IMR-90 (cell line): ENCODE measurements around the gene ZNF48. TPM values are rescaled to one million over a fixed set of nuclear protein-coding genes. Genes with fewer than 3 reads are reported as not detected.

ENCODE experiments used
- ATAC-seq: fragments of 200-7000 bp; cut with Tn5 transposase; 2 replicates; pipeline ENCODE4 v1.9.1; 2020; ENCODE audit warnings: low read depth, mild to moderate bottlenecking, moderate library complexity
- BruUV-seq: library from RNA; stranded (reverse); fragments of 400-500 nt; replicated peaks from 2 replicates; lab custom pipeline; 2021; lab: Mats Ljungman, UMichigan
- CTCF ChIA-PET: fragments of 300-600 bp; formaldehyde crosslinking; extraction: SDS; loops from one replicate; lab custom pipeline; 2021; ENCODE audit warnings: antibody characterized with exemption; lab: Yijun Ruan, JAX
- POLR2A ChIA-PET: fragments of 300-600 bp; sonication (Branson Sonifier 250); formaldehyde crosslinking; loops from one replicate; lab custom pipeline; 2022; ENCODE audit warnings: antibody characterized with exemption; ENCODE audit not compliant: unreplicated experiment; lab: Charles Lee
- DNase-seq: peaks from one replicate; pipeline ENCODE4 v3.0.0; 2013
- H2AFZ ChIP-seq: replicated peaks from 2 replicates; pipeline ENCODE3; 2013; ENCODE audit warnings: low read length, mild to moderate bottlenecking; ENCODE audit not compliant: poor library complexity
- H2AK5ac ChIP-seq: 2 replicates; pipeline ENCODE4 v1.6.1; 2013; ENCODE audit warnings: low read depth, low read length, inconsistent platforms
- H2AK9ac ChIP-seq: replicated peaks from 2 replicates; pipeline ENCODE3; 2013; ENCODE audit warnings: mild to moderate bottlenecking, low read depth, low read length, moderate library complexity; ENCODE audit not compliant: poor library complexity
- H2BK120ac ChIP-seq: 2 replicates; pipeline ENCODE4 v1.6.1; 2013; ENCODE audit warnings: low read depth, low read length, inconsistent platforms
- H2BK15ac ChIP-seq: 3 replicates; pipeline ENCODE4 v1.6.1; 2013; ENCODE audit warnings: low read depth, low read length, inconsistent platforms
- H2BK20ac ChIP-seq: 2 replicates; pipeline ENCODE4 v1.6.1; 2013; ENCODE audit warnings: low read depth, mild to moderate bottlenecking, inconsistent platforms, low read length, moderate library complexity
- H2BK5ac ChIP-seq: 2 replicates; pipeline ENCODE4 v1.6.1; 2013; ENCODE audit warnings: mild to moderate bottlenecking, low read depth, low read length, inconsistent platforms; ENCODE audit not compliant: poor library complexity, severe bottlenecking
- H3K14ac ChIP-seq: replicated peaks from 2 replicates; pipeline ENCODE4 v1.6.1; 2013; ENCODE audit warnings: low read depth, low read length, inconsistent platforms
- H3K18ac ChIP-seq: 2 replicates; pipeline ENCODE4 v1.6.1; 2013; ENCODE audit warnings: low read depth, low read length, control low read depth
- H3K23ac ChIP-seq: 2 replicates; pipeline ENCODE4 v1.6.1; 2013; ENCODE audit warnings: low read depth, low read length, inconsistent platforms
- H3K27ac ChIP-seq: 2 replicates; pipeline ENCODE4 v1.5.1; 2013; ENCODE audit warnings: mild to moderate bottlenecking, control low read depth, low read length; ENCODE audit not compliant: insufficient read depth
- H3K27me3 ChIP-seq: 2 replicates; pipeline ENCODE4 v1.6.1; 2013; ENCODE audit warnings: low read length; ENCODE audit not compliant: control insufficient read depth, insufficient read depth
- H3K36me3 ChIP-seq: 2 replicates; pipeline ENCODE4 v1.6.1; 2013; ENCODE audit warnings: low read length, mixed read lengths; ENCODE audit not compliant: control insufficient read depth, insufficient read depth
- H3K4ac ChIP-seq: 2 replicates; pipeline ENCODE4 v1.6.1; 2013; ENCODE audit warnings: low read depth, low read length, inconsistent platforms
- H3K4me1 ChIP-seq: 2 replicates; pipeline ENCODE4 v1.6.1; 2013; ENCODE audit warnings: low read length, mixed read lengths; ENCODE audit not compliant: control insufficient read depth, insufficient read depth
- H3K4me2 ChIP-seq: 2 replicates; pipeline ENCODE4 v1.6.1; 2013; ENCODE audit warnings: low read depth, mild to moderate bottlenecking, control low read depth, low read length, moderate library complexity
- H3K4me3 ChIP-seq: 2 replicates; pipeline ENCODE4 v1.5.1; 2013; ENCODE audit warnings: low read depth, mild to moderate bottlenecking, control low read depth, low read length, moderate library complexity; ENCODE audit not compliant: insufficient read depth
- H3K56ac ChIP-seq: 2 replicates; pipeline ENCODE4 v1.6.1; 2013; ENCODE audit warnings: low read length, inconsistent platforms; ENCODE audit not compliant: insufficient read depth; ENCODE audit errors: extremely low read depth
- H3K79me1 ChIP-seq, 2 experiments: 2 replicates each; pipeline ENCODE4 v1.6.1; 2013; ENCODE audit warnings: low read length in 2 of 2, inconsistent platforms in 1 of 2, low read depth in 1 of 2
- H3K9ac ChIP-seq: 2 replicates; pipeline ENCODE4 v1.6.1; 2013; ENCODE audit warnings: low read depth, low read length, control low read depth
- H3K9me1 ChIP-seq: 2 replicates; pipeline ENCODE4 v1.6.1; 2013; ENCODE audit warnings: low read length, inconsistent platforms; ENCODE audit not compliant: insufficient read depth
- H3K9me3 ChIP-seq: 2 replicates; pipeline ENCODE4 v1.6.1; 2013; ENCODE audit warnings: low read length; ENCODE audit not compliant: control insufficient read depth, insufficient read depth
- H4K20me1 ChIP-seq: 2 replicates; pipeline ENCODE4 v1.6.1; 2013; ENCODE audit warnings: low read length, inconsistent platforms; ENCODE audit not compliant: insufficient read depth
- H4K5ac ChIP-seq: 2 replicates; pipeline ENCODE4 v1.6.1; 2013; ENCODE audit warnings: mild to moderate bottlenecking, low read depth, low read length, control low read depth
- H4K8ac ChIP-seq, 2 experiments: 2 replicates each; pipeline ENCODE4 v1.6.1; 2013; ENCODE audit warnings: low read depth in 2 of 2, low read length in 2 of 2, control low read depth in 1 of 2, inconsistent platforms in 1 of 2
- H4K91ac ChIP-seq: 2 replicates; pipeline ENCODE4 v1.6.1; 2013; ENCODE audit warnings: low read depth, low read length, inconsistent platforms; ENCODE audit not compliant: insufficient read depth
- CEBPB ChIP-seq: IDR thresholded peaks from 2 replicates; pipeline ENCODE4 v1.6.1; 2012; ENCODE audit warnings: low read depth, low read length, improper control_type of control experiment
- CHD1 ChIP-seq: IDR thresholded peaks from 2 replicates; pipeline ENCODE4 v1.6.1; 2012; ENCODE audit warnings: low read depth, low read length, improper control_type of control experiment
- FOS ChIP-seq: fragments of 150-350 bp; IDR thresholded peaks from 2 replicates; pipeline ENCODE4 v1.6.1; 2016; ENCODE audit warnings: low read depth, low read length
- MAFK ChIP-seq: IDR thresholded peaks from 2 replicates; pipeline ENCODE4 v1.6.1; 2012; ENCODE audit warnings: low read depth, low read length, improper control_type of control experiment
- MXI1 ChIP-seq: IDR thresholded peaks from 2 replicates; pipeline ENCODE4 v1.6.1; 2012; ENCODE audit warnings: low read depth, mild to moderate bottlenecking, low read length, moderate library complexity, borderline replicate concordance
- POLR2A ChIP-seq: IDR thresholded peaks from 2 replicates; pipeline ENCODE4 v1.6.1; 2012; ENCODE audit warnings: mild to moderate bottlenecking, low read depth, low read length
- RAD21 ChIP-seq: IDR thresholded peaks from 2 replicates; pipeline ENCODE4 v1.6.1; 2012; ENCODE audit warnings: low read length, improper control_type of control experiment
- RCOR1 ChIP-seq: IDR thresholded peaks from 2 replicates; pipeline ENCODE4 v1.6.1; 2012; ENCODE audit warnings: mild to moderate bottlenecking, low read length, improper control_type of control experiment; ENCODE audit not compliant: insufficient replicate concordance
- RFX5 ChIP-seq: IDR thresholded peaks from 2 replicates; pipeline ENCODE4 v1.8.0; 2012; ENCODE audit warnings: low read depth, mild to moderate bottlenecking, low read length, moderate library complexity
- SMC3 ChIP-seq: fragments of 150-350 bp; IDR thresholded peaks from 2 replicates; pipeline ENCODE4 v1.6.1; 2016; ENCODE audit warnings: low read depth, mild to moderate bottlenecking, antibody characterized with exemption, low read length, moderate library complexity
- WGBS, 2 experiments: methylation state at CpG; one replicate each; pipeline versions ENCODE4 v1.1.5 to v1.1.7; 2013; ENCODE audit warnings: missing lambda C conversion rate in 2 of 2; ENCODE audit not compliant: insufficient read length in 1 of 2; ENCODE audit errors: extremely low coverage in 2 of 2; 5-methylcytosine and 5-hydroxymethylcytosine counted together
- dilution Hi-C: fragments of 300-500 bp; cut with HindIII; formaldehyde crosslinking; loops from one replicate; pipeline ENCODE4 v1.14.3; 2018; ENCODE audit warnings: low sequenced_read_pairs; ENCODE audit not compliant: unreplicated experiment
- in situ Hi-C: fragments of 300-500 bp; cut with MboI; formaldehyde crosslinking; loops from 3 replicates; pipeline ENCODE4 v1.14.3; 2019; ENCODE audit warnings: low sequenced_read_pairs, inconsistent platforms, mixed read lengths
- intact Hi-C: fragments of 100-400 bp; cut with micrococcal nuclease; formaldehyde crosslinking; loops from 2 replicates; pipeline ENCODE4 v1.10.0; 2022
- polyA plus RNA-seq, 3 experiments: library from polyadenylated mRNA; depleted of rRNA; stranded (reverse); fragments of >200 nt; gene quantifications; 2 replicates each; pipeline ENCODE4 v1.2.3, GENCODE V29; 2012; ENCODE audit warnings: low replicate concordance in 1 of 3
- total RNA-seq: library from RNA; depleted of rRNA; stranded (reverse); fragments of >200 nt; gene quantifications from 2 replicates; pipeline ENCODE4 v1.2.3, GENCODE V29; 2012
- TF ChIP-seq, protein P1 (sequence below): conservative IDR thresholded peaks from 2 replicates; pipeline ENCODE4 v1.5.1; 2012; ENCODE audit warnings: mild to moderate bottlenecking, low read depth, low read length, improper control_type of control experiment

ZNF48 gene
- total and polyA plus RNA-seq, 2 of the 4 experiments (the other 2 are of a cell fraction): 5.8 to 6.6 TPM

GRCh38 chr16:30376461-30376902 is 18.7 kb upstream of the ZNF48 start:
- Histone ChIP-seq H3K27me3 (no peaks in the 10 kb centered on the region), H3K4me1 (peaks cover 7% of the 10 kb centered on the region), H3K79me1 (peaks cover 5 to 35% of the 10 kb centered on the region in 2 experiments), H2BK15ac (no peak overlapping the region), H3K23ac (no peak overlapping the region), H3K4me2 (no peak overlapping the region), H2AK5ac (peak overlapping the region; percentile 43; the same call in 1 of the 2 replicates), H2AK9ac (peak overlapping the region; percentile 28), H3K9me1 (peaks cover 21% of the 10 kb centered on the region), H2BK5ac (no peak overlapping the region), H3K4me3 (no peak overlapping the region), H2AFZ (peak overlapping the region; percentile 58), H4K8ac (0 out of 4 replicates have a peak overlapping the region, but pooled peaks of 1 of the 2 experiments have one; percentile 37), H3K56ac (no peak overlapping the region), H3K18ac (no peak overlapping the region), H4K20me1 (peaks cover 10% of the 10 kb centered on the region), H2BK20ac (no peak overlapping the region), H4K5ac (no peak overlapping the region), H2BK120ac (no peak overlapping the region), H3K14ac (no peak overlapping the region), H3K9me3 (no peaks in the 10 kb centered on the region), H4K91ac (no peak overlapping the region), H3K27ac (no peak overlapping the region), H3K4ac (no peak overlapping the region), H3K9ac (no peak overlapping the region), H3K36me3 (no peaks in the 10 kb centered on the region)
- in situ Hi-C loops: no loop called here
- POLR2A ChIA-PET: no interaction called here
- no CpG with 5 or more reads among the region's 8 CpGs for WGBS, 2 experiments
- TF ChIP-seq RFX5: no peak
- no peak for TF ChIP-seq SMC3
- TF ChIP-seq POLR2A: no peak
- no peak for TF ChIP-seq FOS
- TF ChIP-seq CEBPB: no peak
- no peak for TF ChIP-seq MXI1
- no peak for TF ChIP-seq CHD1
- TF ChIP-seq MAFK: no peak
- no peak for TF ChIP-seq RAD21
- TF ChIP-seq, protein P1, sequence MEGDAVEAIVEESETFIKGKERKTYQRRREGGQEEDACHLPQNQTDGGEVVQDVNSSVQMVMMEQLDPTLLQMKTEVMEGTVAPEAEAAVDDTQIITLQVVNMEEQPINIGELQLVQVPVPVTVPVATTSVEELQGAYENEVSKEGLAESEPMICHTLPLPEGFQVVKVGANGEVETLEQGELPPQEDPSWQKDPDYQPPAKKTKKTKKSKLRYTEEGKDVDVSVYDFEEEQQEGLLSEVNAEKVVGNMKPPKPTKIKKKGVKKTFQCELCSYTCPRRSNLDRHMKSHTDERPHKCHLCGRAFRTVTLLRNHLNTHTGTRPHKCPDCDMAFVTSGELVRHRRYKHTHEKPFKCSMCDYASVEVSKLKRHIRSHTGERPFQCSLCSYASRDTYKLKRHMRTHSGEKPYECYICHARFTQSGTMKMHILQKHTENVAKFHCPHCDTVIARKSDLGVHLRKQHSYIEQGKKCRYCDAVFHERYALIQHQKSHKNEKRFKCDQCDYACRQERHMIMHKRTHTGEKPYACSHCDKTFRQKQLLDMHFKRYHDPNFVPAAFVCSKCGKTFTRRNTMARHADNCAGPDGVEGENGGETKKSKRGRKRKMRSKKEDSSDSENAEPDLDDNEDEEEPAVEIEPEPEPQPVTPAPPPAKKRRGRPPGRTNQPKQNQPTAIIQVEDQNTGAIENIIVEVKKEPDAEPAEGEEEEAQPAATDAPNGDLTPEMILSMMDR: no peak
- TF ChIP-seq RCOR1: no peak
- ATAC-seq (no peak), DNase-seq (no peak)
- no TSS peak for BruUV-seq
- dilution Hi-C loops: no loop called here
- intact Hi-C loops: no loop called here
- CTCF ChIA-PET: no interaction called here
